GM18861 (cell line): ENCODE results near the gene P3H3.
"Not testable (repeated sequence)": the region's sequence is repeated elsewhere in the genome, so short reads cannot be mapped to it uniquely, and the experiment has no call there.

ENCODE experiments used
- ATAC-seq: cut with Tn5 transposase; IDR thresholded peaks from one replicate; pipeline ENCODE4 v1.9.1; 2021; ENCODE audit not compliant: unreplicated experiment

P3H3 gene

GRCh38 chr12:6865307-6865706 is 37.1 kb downstream of the P3H3 start:
- not testable (repeated sequence) for ATAC-seq

- ATAC-seq = no peak
Measured at GRCh38 chr12:6866163-6866919, 38.1 kb downstream of the P3H3 start.

GRCh38 chr12:6866920-6867412 is 38.8 kb downstream of the P3H3 start:
- peak; percentile 16 for ATAC-seq

GRCh38 chr12:6867413-6868210 is 39.4 kb downstream of the P3H3 start, which contains the start of gene TPI1:
TSS of gene TPI1 (plus strand) at chr12:6867531. CDS start at chr12:6867567, 36 bp downstream.
- peak; percentile 40 for ATAC-seq

- ATAC-seq = no peak
Measured at GRCh38 chr12:6868211-6869048, 40.2 kb downstream of the P3H3 start.

- no peak for ATAC-seq
Measured at GRCh38 chr12:6869049-6870021, 41.1 kb downstream of the P3H3 start.

GRCh38 chr12:6870304-6870703 is 42.1 kb downstream of the P3H3 start:
- not testable (repeated sequence) for ATAC-seq

- no peak for ATAC-seq
Measured at GRCh38 chr12:6871052-6871957, 43.1 kb downstream of the P3H3 start.

- ATAC-seq = no peak
Measured at GRCh38 chr12:6872073-6873048, 44.2 kb downstream of the P3H3 start.

GRCh38 chr12:6873094-6874014 is 45.1 kb downstream of the P3H3 start, which contains the start of gene SPSB2:
TSS of gene SPSB2 (minus strand) at chr12:6873303. CDS start at chr12:6872901, 402 bp downstream.
- peak; percentile 56 for ATAC-seq

GRCh38 chr12:6874015-6874368 is 45.8 kb downstream of the P3H3 start:
- ATAC-seq = not testable (repeated sequence)

GRCh38 chr12:6879824-6880223 is 51.6 kb downstream of the P3H3 start:
- not testable (repeated sequence) for ATAC-seq

- ATAC-seq = no peak
Measured at GRCh38 chr12:6883252-6883651, 55.0 kb downstream of the P3H3 start.

GRCh38 chr12:6883683-6884082 is 55.5 kb downstream of the P3H3 start:
- ATAC-seq = no peak

GRCh38 chr12:6884539-6884938 is 56.3 kb downstream of the P3H3 start:
- no peak for ATAC-seq

- ATAC-seq = not testable (repeated sequence)
Measured at GRCh38 chr12:6886206-6886999, 58.2 kb downstream of the P3H3 start.
